ENCODE measurements around the gene FCHO2. TPM values are rescaled to one million over a fixed set of nuclear protein-coding genes. Genes with fewer than 3 reads are reported as not detected.

Gene FCHO2
- total and polyA plus RNA-seq, 2 donors (not counting 3 experiments of a cell fraction or from before 2014, with no cell fraction given) = 12.0 to 25.2 TPM

DNA sequence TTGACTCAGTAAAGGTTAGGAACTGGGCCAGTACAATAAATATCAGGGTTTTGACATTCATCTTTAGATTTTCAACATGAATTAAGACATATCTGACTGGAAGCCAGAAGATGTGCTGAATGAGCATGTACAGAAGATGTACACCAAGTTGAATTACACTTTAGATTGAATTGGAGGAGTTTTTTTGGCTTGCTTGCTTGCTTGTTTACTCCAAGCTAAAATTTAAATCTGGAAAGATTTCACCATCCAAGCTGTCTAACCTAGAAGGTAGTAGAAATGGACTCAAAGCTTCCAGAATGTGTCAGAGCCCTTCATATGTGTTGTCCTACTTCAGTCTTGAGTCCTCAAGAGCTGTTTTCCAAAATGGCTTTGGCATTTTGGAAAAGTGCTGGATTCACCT, 49.0 kb upstream of the FCHO2 start:
- dilution Hi-C loops (cut with MboI; ENCODE audit: extremely low pct_ligation_motif_present, low sequenced_read_pairs) (no loop called here), intact Hi-C loops (cut with micrococcal nuclease) (no loop called here)
- Histone ChIP-seq H3K27ac (ENCODE audit: insufficient read depth, low read depth, low read length) (no peak overlapping the region), H2AFZ (ENCODE audit: low read depth, low read length) (no peak overlapping the region), H3K9ac (replicated peaks; ENCODE audit: extremely low read depth, insufficient read depth, low read length) (no peak overlapping the region), H4K20me1 (replicated peaks; ENCODE audit: control insufficient read depth, extremely low read depth, insufficient read depth, low read length) (peaks cover 7% of the 10 kb centered on the region), H3K9me1 (replicated peaks; ENCODE audit: control insufficient read depth, extremely low read depth, insufficient read depth, low read length) (no peaks in the 10 kb centered on the region), H3K4me1 (ENCODE audit: control insufficient read depth, extremely low read depth, insufficient read depth, low read length) (no peaks in the 10 kb centered on the region), H3K36me3 (ENCODE audit: control insufficient read depth in 2 of 2, extremely low read depth in 1 of 2, insufficient read depth in 2 of 2, low read length in 2 of 2) (peaks cover 26 to 38% of the 10 kb centered on the region in 2 experiments), H3K4me3 (replicated peaks in 1 of 3; ENCODE audit: insufficient read depth in 1 of 3, low read depth in 1 of 3, low read length in 3 of 3) (no peak overlapping the region), H3K27me3 (ENCODE audit: control insufficient read depth in 2 of 2, insufficient read depth in 2 of 2, low read length in 2 of 2) (no peaks in the 10 kb centered on the region), H3K9me3 (replicated peaks; ENCODE audit: control insufficient read depth, insufficient read depth, low read length) (no peaks in the 10 kb centered on the region), H3K79me2 (ENCODE audit: control insufficient read depth, insufficient read depth, low read length) (no peaks in the 10 kb centered on the region), H3K4me2 (ENCODE audit: insufficient read depth, low read length) (no peak overlapping the region)
- no peak for TF ChIP-seq JUN (IDR thresholded peaks at IDR 0.05; ENCODE audit: borderline replicate concordance, insufficient read depth, insufficient read length, low read depth)
- no peak for TF ChIP-seq POLR2AphosphoS5 (IDR thresholded peaks at IDR 0.05; ENCODE audit: insufficient read depth, low read depth, low read length)
- no peak for TF ChIP-seq MYC (IDR thresholded peaks at IDR 0.05; ENCODE audit: low read depth, low read length)
- TF ChIP-seq POLR2A (IDR thresholded peaks at IDR 0.05; ENCODE audit: low read depth, low read length) = no peak
- TF ChIP-seq, protein P1, sequence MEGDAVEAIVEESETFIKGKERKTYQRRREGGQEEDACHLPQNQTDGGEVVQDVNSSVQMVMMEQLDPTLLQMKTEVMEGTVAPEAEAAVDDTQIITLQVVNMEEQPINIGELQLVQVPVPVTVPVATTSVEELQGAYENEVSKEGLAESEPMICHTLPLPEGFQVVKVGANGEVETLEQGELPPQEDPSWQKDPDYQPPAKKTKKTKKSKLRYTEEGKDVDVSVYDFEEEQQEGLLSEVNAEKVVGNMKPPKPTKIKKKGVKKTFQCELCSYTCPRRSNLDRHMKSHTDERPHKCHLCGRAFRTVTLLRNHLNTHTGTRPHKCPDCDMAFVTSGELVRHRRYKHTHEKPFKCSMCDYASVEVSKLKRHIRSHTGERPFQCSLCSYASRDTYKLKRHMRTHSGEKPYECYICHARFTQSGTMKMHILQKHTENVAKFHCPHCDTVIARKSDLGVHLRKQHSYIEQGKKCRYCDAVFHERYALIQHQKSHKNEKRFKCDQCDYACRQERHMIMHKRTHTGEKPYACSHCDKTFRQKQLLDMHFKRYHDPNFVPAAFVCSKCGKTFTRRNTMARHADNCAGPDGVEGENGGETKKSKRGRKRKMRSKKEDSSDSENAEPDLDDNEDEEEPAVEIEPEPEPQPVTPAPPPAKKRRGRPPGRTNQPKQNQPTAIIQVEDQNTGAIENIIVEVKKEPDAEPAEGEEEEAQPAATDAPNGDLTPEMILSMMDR (IDR thresholded peaks at IDR 0.05; ENCODE audit: extremely low read depth in 1 of 2, insufficient read depth in 1 of 2, low read depth in 1 of 2, low read length in 2 of 2) = no peak
- TF ChIP-seq FOS (IDR thresholded peaks at IDR 0.05; ENCODE audit: borderline replicate concordance, insufficient read depth, low read length) = no peak
- no peak for TF ChIP-seq EZH2 (IDR thresholded peaks at IDR 0.05; ENCODE audit: borderline replicate concordance, low read depth, low read length, severe bottlenecking)
- TF ChIP-seq, protein P2, sequence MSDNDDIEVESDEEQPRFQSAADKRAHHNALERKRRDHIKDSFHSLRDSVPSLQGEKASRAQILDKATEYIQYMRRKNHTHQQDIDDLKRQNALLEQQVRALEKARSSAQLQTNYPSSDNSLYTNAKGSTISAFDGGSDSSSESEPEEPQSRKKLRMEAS (IDR thresholded peaks at IDR 0.05; ENCODE audit: insufficient read depth, insufficient read length) = no peak
- DNase-seq (ENCODE audit: low read depth, low spot score) = no peak
- FAIRE-seq = no peak
- CTCF ChIA-PET = no interaction called here
- BruUV-seq (replicated peaks) = no TSS peak
- POLR2A ChIA-PET = no interaction called here
